Osteoblast (primary cell): ENCODE data around the gene NRG2. TPM values are rescaled to one million over a fixed set of nuclear protein-coding genes. Genes with fewer than 3 reads are reported as not detected.

ENCODE experiments used
- DNase-seq: peaks from one replicate; pipeline ENCODE4 v3.0.0; 2011; ENCODE audit warnings: low spot score, mixed read lengths; ENCODE audit not compliant: insufficient read length; ENCODE audit errors: missing footprints
- H2AFZ ChIP-seq: 2 replicates; pipeline ENCODE4 v1.6.0; 2011; ENCODE audit warnings: mild to moderate bottlenecking, low read length
- H3K27ac ChIP-seq: 2 replicates; pipeline ENCODE4 v1.5.1; 2011; ENCODE audit warnings: mild to moderate bottlenecking, low read depth, low read length, moderate library complexity
- H3K27me3 ChIP-seq: 2 replicates; pipeline ENCODE4 v1.6.0; 2012; ENCODE audit warnings: mild to moderate bottlenecking, control low read depth, inconsistent platforms, low read length, moderate library complexity; ENCODE audit not compliant: insufficient read depth
- H3K36me3 ChIP-seq: 2 replicates; pipeline ENCODE4 v1.5.1; 2011; ENCODE audit warnings: mild to moderate bottlenecking, low read length, control low read depth, moderate library complexity; ENCODE audit not compliant: insufficient read depth
- H3K4me1 ChIP-seq: 2 replicates; pipeline ENCODE4 v1.5.1; 2011; ENCODE audit warnings: mild to moderate bottlenecking, low read length, control low read depth, moderate library complexity; ENCODE audit not compliant: insufficient read depth
- H3K4me2 ChIP-seq: 2 replicates; pipeline ENCODE4 v1.6.0; 2011; ENCODE audit warnings: mild to moderate bottlenecking, low read length; ENCODE audit not compliant: insufficient read depth
- H3K4me3 ChIP-seq: fragments of 200-600 bp; sonication (generic); 3 replicates; pipeline ENCODE4 v1.5.1; 2012; ENCODE audit warnings: mild to moderate bottlenecking, low read length, inconsistent platforms; ENCODE audit not compliant: insufficient read depth
- H3K79me2 ChIP-seq: 2 replicates; pipeline ENCODE4 v1.6.0; 2012; ENCODE audit warnings: mild to moderate bottlenecking, low read length, control low read depth, inconsistent platforms; ENCODE audit not compliant: insufficient read depth
- H3K9me3 ChIP-seq: 2 replicates; pipeline ENCODE4 v1.5.1; 2011; ENCODE audit warnings: low read depth, low read length, control low read depth
- H4K20me1 ChIP-seq: 2 replicates; pipeline ENCODE4 v1.6.0; 2012; ENCODE audit warnings: mild to moderate bottlenecking, low read length, control low read depth; ENCODE audit not compliant: insufficient read depth
- total RNA-seq: library from RNA; depleted of rRNA; stranded (reverse); fragments of >200 nt; gene quantifications from 2 replicates; pipeline ENCODE4 v1.2.3, GENCODE V29; 2012
- TF ChIP-seq, protein P1 (sequence below): IDR thresholded peaks from 2 replicates; pipeline ENCODE4 v1.5.1; 2011; ENCODE audit warnings: mild to moderate bottlenecking, low read depth, low read length, moderate library complexity; ENCODE audit errors: extremely low read depth

Gene NRG2
- total RNA-seq, 1 donor, result 0.72 TPM

DNA sequence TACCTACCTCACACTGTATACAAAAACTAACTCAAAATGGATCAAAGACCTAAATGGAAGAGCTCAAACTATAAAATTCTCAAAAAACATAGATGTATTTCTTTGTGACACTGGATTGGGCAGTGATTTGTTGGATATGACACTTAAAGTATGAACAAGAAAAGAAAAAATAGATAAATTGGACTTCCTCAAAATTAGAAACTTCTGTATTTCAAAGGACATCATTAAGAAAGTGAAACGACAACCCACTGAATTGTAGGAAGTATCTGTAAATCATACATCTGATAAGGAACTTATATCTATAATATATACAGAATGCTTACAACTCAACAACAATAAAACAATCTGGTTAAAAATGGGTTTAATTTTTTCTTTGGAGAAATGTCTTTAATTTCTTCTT lies 96.7 kb downstream of the NRG2 start:
- Histone ChIP-seq H3K27ac (no peak overlapping the region), H3K4me1 (no peaks in the 10 kb centered on the region), H4K20me1 (no peaks in the 10 kb centered on the region), H3K4me2 (no peak overlapping the region), H3K4me3 (no peak overlapping the region), H3K36me3 (no peaks in the 10 kb centered on the region), H3K9me3 (no peaks in the 10 kb centered on the region), H2AFZ (no peak overlapping the region), H3K79me2 (no peaks in the 10 kb centered on the region), H3K27me3 (peaks cover 36% of the 10 kb centered on the region)
- TF ChIP-seq, protein P1, sequence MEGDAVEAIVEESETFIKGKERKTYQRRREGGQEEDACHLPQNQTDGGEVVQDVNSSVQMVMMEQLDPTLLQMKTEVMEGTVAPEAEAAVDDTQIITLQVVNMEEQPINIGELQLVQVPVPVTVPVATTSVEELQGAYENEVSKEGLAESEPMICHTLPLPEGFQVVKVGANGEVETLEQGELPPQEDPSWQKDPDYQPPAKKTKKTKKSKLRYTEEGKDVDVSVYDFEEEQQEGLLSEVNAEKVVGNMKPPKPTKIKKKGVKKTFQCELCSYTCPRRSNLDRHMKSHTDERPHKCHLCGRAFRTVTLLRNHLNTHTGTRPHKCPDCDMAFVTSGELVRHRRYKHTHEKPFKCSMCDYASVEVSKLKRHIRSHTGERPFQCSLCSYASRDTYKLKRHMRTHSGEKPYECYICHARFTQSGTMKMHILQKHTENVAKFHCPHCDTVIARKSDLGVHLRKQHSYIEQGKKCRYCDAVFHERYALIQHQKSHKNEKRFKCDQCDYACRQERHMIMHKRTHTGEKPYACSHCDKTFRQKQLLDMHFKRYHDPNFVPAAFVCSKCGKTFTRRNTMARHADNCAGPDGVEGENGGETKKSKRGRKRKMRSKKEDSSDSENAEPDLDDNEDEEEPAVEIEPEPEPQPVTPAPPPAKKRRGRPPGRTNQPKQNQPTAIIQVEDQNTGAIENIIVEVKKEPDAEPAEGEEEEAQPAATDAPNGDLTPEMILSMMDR, result no peak
- DNase-seq, result no peak

DNA sequence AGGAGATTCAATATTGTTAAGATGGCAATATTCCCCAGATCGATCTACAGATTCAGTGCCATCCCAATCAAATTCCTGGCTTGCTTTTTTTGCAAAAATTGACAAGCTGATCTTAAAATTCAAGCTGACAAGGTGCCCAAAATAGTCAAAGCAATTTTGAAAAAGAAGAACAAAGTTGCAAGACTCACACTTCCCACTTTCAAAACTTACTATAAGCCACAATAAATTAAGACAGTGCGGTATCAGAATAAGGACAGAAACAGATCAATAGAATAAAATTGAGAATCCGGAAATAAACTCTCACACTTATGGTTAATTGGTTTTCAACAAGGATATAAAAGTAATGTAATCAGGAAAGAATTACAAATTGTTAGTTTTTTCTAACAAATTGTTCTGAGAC lies 97.1 kb downstream of the NRG2 start:
- no peaks in the 10 kb centered on the region for H3K79me2 ChIP-seq
- TF ChIP-seq, protein P1, result no peak
- no peak for DNase-seq
- H3K4me3 ChIP-seq, result no peak overlapping the region
- no peak overlapping the region for H2AFZ ChIP-seq
- peaks cover 36% of the 10 kb centered on the region for H3K27me3 ChIP-seq
- no peaks in the 10 kb centered on the region for H4K20me1 ChIP-seq
- H3K36me3 ChIP-seq, result no peaks in the 10 kb centered on the region
- H3K4me1 ChIP-seq, result no peaks in the 10 kb centered on the region
- no peak overlapping the region for H3K4me2 ChIP-seq
- H3K9me3 ChIP-seq, result no peaks in the 10 kb centered on the region
- H3K27ac ChIP-seq, result no peak overlapping the region

DNA sequence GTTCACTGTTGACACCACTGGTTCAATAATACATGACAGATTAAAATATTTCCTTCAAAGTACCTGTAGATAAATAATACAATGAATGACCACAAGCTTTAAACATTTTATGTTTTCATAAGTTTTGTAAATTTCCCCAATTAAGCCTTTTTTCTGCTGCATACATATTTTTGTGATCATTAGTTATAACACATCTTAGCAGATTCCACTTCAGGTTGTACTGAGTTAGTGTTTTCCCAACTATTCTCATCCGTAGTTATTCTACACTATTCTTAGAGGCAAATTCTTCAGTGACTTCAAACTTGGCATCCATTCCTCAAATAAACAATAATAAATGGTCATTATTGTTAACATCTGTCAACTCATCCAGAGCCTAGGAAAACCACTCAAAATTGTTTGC lies 100.9 kb downstream of the NRG2 start:
- no peak overlapping the region for H2AFZ ChIP-seq
- H3K9me3 ChIP-seq, result no peaks in the 10 kb centered on the region
- TF ChIP-seq, protein P1, result no peak
- no peak overlapping the region for H3K27ac ChIP-seq
- H3K4me3 ChIP-seq, result no peak overlapping the region
- H3K4me2 ChIP-seq, result no peak overlapping the region
- H4K20me1 ChIP-seq, result no peaks in the 10 kb centered on the region
- H3K4me1 ChIP-seq, result no peaks in the 10 kb centered on the region
- peaks cover 24% of the 10 kb centered on the region for H3K27me3 ChIP-seq
- no peak for DNase-seq
- no peaks in the 10 kb centered on the region for H3K79me2 ChIP-seq
- H3K36me3 ChIP-seq, result no peaks in the 10 kb centered on the region

DNA sequence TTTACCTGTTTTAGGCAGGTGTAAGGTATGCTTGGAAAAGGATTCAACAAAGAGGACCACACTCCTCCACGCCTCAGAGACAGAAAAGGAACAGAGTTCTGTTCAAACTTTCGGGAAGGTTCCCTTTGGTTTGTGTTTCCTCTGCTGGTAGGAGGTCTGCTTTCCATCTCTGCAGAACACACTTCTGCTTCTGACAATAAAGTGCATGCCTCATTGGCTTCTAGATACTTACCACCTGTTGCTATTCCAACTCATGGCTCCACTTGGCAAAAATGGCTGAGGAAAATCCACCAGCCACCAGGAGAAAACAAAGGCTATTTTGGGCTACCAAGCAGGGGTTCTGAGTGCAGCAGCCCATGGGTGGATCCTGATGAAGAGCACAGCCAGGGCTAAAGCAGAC lies 112.7 kb downstream of the NRG2 start:
- H3K4me2 ChIP-seq, result no peak overlapping the region

More for the DNA sequence above, 112.7 kb downstream of the NRG2 start:
- Histone ChIP-seq H3K36me3 (no peaks in the 10 kb centered on the region), H3K27me3 (peaks cover 27% of the 10 kb centered on the region), H3K79me2 (no peaks in the 10 kb centered on the region), H2AFZ (no peak overlapping the region), H3K9me3 (no peaks in the 10 kb centered on the region), H3K4me1 (no peaks in the 10 kb centered on the region), H3K27ac (no peak overlapping the region), H4K20me1 (no peaks in the 10 kb centered on the region), H3K4me3 (no peak overlapping the region)
- TF ChIP-seq, protein P1, result no peak
- DNase-seq, result no peak
